H1 (cell line): Measurements from ENCODE around the gene C3orf62. TPM values are rescaled to one million over a fixed set of nuclear protein-coding genes. Genes with fewer than 3 reads are reported as not detected.

ENCODE experiments used
- CTCF ChIA-PET: fragments of 300-600 bp; sonication (Branson Sonifier 250); formaldehyde crosslinking; loops from one replicate; lab custom pipeline; 2021; ENCODE audit not compliant: partially characterized antibody; lab: Charles Lee
- POLR2A ChIA-PET: fragments of 300-600 bp; sonication (Branson Sonifier 250); formaldehyde crosslinking; loops from one replicate; lab custom pipeline; 2021; ENCODE audit warnings: inconsistent platforms; ENCODE audit not compliant: partially characterized antibody; lab: Charles Lee
- DNase-seq, 2 experiments: peaks; one replicate each; pipeline versions ENCODE4 v3.0.0 to v3.0.0-alpha.2; 2010 to 2022; ENCODE audit warnings: low spot score in 2 of 2, low read depth in 1 of 2, mixed read lengths in 1 of 2
- FAIRE-seq: peaks from 2 replicates; lab custom pipeline; 2011; peaks lifted over from hg19 to GRCh38; lab: Jason Lieb, UNC
- H2AFZ ChIP-seq: 2 replicates; pipeline ENCODE4 v1.8.1; 2012; ENCODE audit warnings: low read length, inconsistent platforms
- H2AK5ac ChIP-seq: 2 replicates; pipeline ENCODE4 v1.6.1; 2013; ENCODE audit warnings: low read depth, low read length
- H2BK120ac ChIP-seq: replicated peaks from 2 replicates; pipeline ENCODE3; 2013; ENCODE audit warnings: low read depth, low read length, inconsistent platforms
- H2BK12ac ChIP-seq: 2 replicates; pipeline ENCODE4 v1.6.1; 2013; ENCODE audit warnings: low read depth, low read length
- H2BK15ac ChIP-seq: 2 replicates; pipeline ENCODE4 v1.6.1; 2013; ENCODE audit warnings: low read length
- H2BK20ac ChIP-seq: 2 replicates; pipeline ENCODE4 v1.6.1; 2013; ENCODE audit warnings: low read length
- H2BK5ac ChIP-seq: 2 replicates; pipeline ENCODE4 v1.6.1; 2013; ENCODE audit warnings: low read depth, low read length
- H3K14ac ChIP-seq: 2 replicates; pipeline ENCODE4 v1.6.1; 2013; ENCODE audit warnings: inconsistent platforms; ENCODE audit not compliant: insufficient read length
- H3K18ac ChIP-seq: 2 replicates; pipeline ENCODE4 v1.6.1; 2013; ENCODE audit warnings: low read length; ENCODE audit errors: extremely low read depth
- H3K23ac ChIP-seq: 2 replicates; pipeline ENCODE4 v1.6.1; 2013; ENCODE audit warnings: inconsistent platforms; ENCODE audit not compliant: insufficient read length
- H3K23me2 ChIP-seq: 2 replicates; pipeline ENCODE4 v1.6.1; 2013; ENCODE audit warnings: low read depth, low read length
- H3K27ac ChIP-seq: 2 replicates; pipeline ENCODE4 v1.6.1; 2011; ENCODE audit warnings: low read depth, low read length, inconsistent platforms
- H3K27me3 ChIP-seq, 4 experiments: replicated peaks in 1 of 4; 1 replicate in 1 of 4; 2 replicates in 3 of 4; pipeline versions ENCODE4 v1.6.1 to v1.8.1; 2011 to 2013; ENCODE audit warnings: low read length in 3 of 4, mild to moderate bottlenecking in 3 of 4, inconsistent platforms in 2 of 4, mixed read lengths in 2 of 4, moderate library complexity in 1 of 4; ENCODE audit not compliant: control insufficient read depth in 3 of 4, insufficient read depth in 3 of 4; ENCODE audit errors: extremely low read depth in 1 of 4
- H3K36me3 ChIP-seq, 4 experiments: 2 replicates each; pipeline versions ENCODE4 v1.6.1 to v1.8.1; 2011 to 2013; ENCODE audit warnings: mild to moderate bottlenecking in 4 of 4, low read length in 3 of 4, moderate library complexity in 2 of 4, control low read depth in 1 of 4, inconsistent platforms in 1 of 4; ENCODE audit not compliant: insufficient read depth in 4 of 4, control insufficient read depth in 2 of 4
- H3K4ac ChIP-seq: replicated peaks from 2 replicates; pipeline ENCODE3; 2013; ENCODE audit warnings: low read length, low read depth, mixed read lengths, inconsistent platforms; ENCODE audit not compliant: insufficient read length
- H3K4me1 ChIP-seq, 4 experiments: replicated peaks in 1 of 4; 1 replicate in 1 of 4; 2 replicates in 3 of 4; pipeline versions ENCODE4 v1.6.1 to v1.8.1; 2011 to 2013; ENCODE audit warnings: low read length in 3 of 4, inconsistent platforms in 2 of 4, mixed read lengths in 1 of 4; ENCODE audit not compliant: insufficient read depth in 4 of 4, control insufficient read depth in 3 of 4
- H3K4me2 ChIP-seq, 2 experiments: 2 replicates each; pipeline versions ENCODE4 v1.6.1 to v1.8.1; 2011 to 2013; ENCODE audit warnings: low read depth in 2 of 2, low read length in 2 of 2, control low read depth in 1 of 2, inconsistent platforms in 1 of 2, mild to moderate bottlenecking in 1 of 2; ENCODE audit not compliant: insufficient read depth in 1 of 2
- H3K4me3 ChIP-seq, 4 experiments: fragments of 200-600, 300-600 bp in 1 of 4; sonication (generic), shearing (Covaris generic), sonication (Bioruptor Twin) in 1 of 4; 2 replicates each; pipeline versions ENCODE4 v1.5.1 to v1.8.1; 2011 to 2016; ENCODE audit warnings: low read length in 4 of 4, low read depth in 3 of 4, control low read depth in 2 of 4, inconsistent platforms in 2 of 4, mild to moderate bottlenecking in 2 of 4, mixed read lengths in 1 of 4, moderate library complexity in 1 of 4; ENCODE audit not compliant: insufficient read depth in 2 of 4; ENCODE audit errors: extremely low read depth in 1 of 4
- H3K56ac ChIP-seq: replicated peaks from 2 replicates; pipeline ENCODE3; 2013; ENCODE audit warnings: low read depth, mild to moderate bottlenecking, mixed read lengths, low read length, inconsistent platforms; ENCODE audit not compliant: insufficient read length
- H3K79me1 ChIP-seq: 2 replicates; pipeline ENCODE4 v1.6.1; 2013; ENCODE audit warnings: low read depth, low read length, control low read depth
- H3K79me2 ChIP-seq, 2 experiments: 2 replicates each; pipeline versions ENCODE4 v1.6.1 to v1.8.1; 2012 to 2013; ENCODE audit warnings: low read length in 2 of 2, mild to moderate bottlenecking in 2 of 2, inconsistent platforms in 1 of 2; ENCODE audit not compliant: insufficient read depth in 2 of 2, control insufficient read depth in 1 of 2
- H3K9ac ChIP-seq, 4 experiments: replicated peaks in 1 of 4; 1 replicate in 1 of 4; 2 replicates in 3 of 4; pipeline versions ENCODE4 v1.6.1 to v1.8.1; 2011 to 2013; ENCODE audit warnings: low read depth in 3 of 4, low read length in 3 of 4, control low read depth in 2 of 4, mild to moderate bottlenecking in 2 of 4, moderate library complexity in 2 of 4, inconsistent platforms in 1 of 4; ENCODE audit errors: extremely low read depth in 1 of 4
- H3K9me3 ChIP-seq, 2 experiments: 2 replicates each; pipeline versions ENCODE4 v1.6.1 to v1.8.1; 2012 to 2013; ENCODE audit warnings: mild to moderate bottlenecking in 2 of 2, moderate library complexity in 2 of 2, control low read depth in 1 of 2, inconsistent platforms in 1 of 2, low read depth in 1 of 2, low read length in 1 of 2, mixed read lengths in 1 of 2; ENCODE audit not compliant: insufficient read depth in 2 of 2
- H4K20me1 ChIP-seq, 2 experiments: replicated peaks in 1 of 2; 2 replicates each; pipeline versions ENCODE3 to v1.8.1; 2011 to 2013; ENCODE audit warnings: inconsistent platforms in 2 of 2, low read length in 2 of 2, mild to moderate bottlenecking in 1 of 2; ENCODE audit not compliant: insufficient read depth in 2 of 2, control insufficient read depth in 1 of 2
- H4K5ac ChIP-seq: 2 replicates; pipeline ENCODE4 v1.6.1; 2013; ENCODE audit warnings: low read length, low read depth, mixed read lengths, inconsistent platforms; ENCODE audit not compliant: insufficient read length
- H4K8ac ChIP-seq: 2 replicates; pipeline ENCODE4 v1.8.0; 2013; ENCODE audit warnings: mild to moderate bottlenecking, moderate library complexity, low read length, inconsistent platforms; ENCODE audit not compliant: insufficient read depth; ENCODE audit errors: extremely low read depth
- H4K91ac ChIP-seq: replicated peaks from 2 replicates; pipeline ENCODE3; 2013; ENCODE audit warnings: low read length, mixed read lengths, inconsistent platforms; ENCODE audit not compliant: insufficient read length
- CBX5 ChIP-seq: fragments of 300-800, 300-1000 bp; sonication (generic); IDR thresholded peaks from 2 replicates; pipeline ENCODE4 v1.7.1; 2016; ENCODE audit warnings: antibody characterized with exemption, low read length, low read depth
- CHD1 ChIP-seq: IDR thresholded peaks from 2 replicates; pipeline ENCODE4 v1.6.1; 2012; ENCODE audit warnings: low read depth, low read length, improper control_type of control experiment
- CREB1 ChIP-seq: IDR thresholded peaks from 2 replicates; pipeline ENCODE4 v1.6.1; 2012; ENCODE audit warnings: inconsistent platforms
- CTCF ChIP-seq, 3 experiments: IDR thresholded peaks; 1 replicate in 2 of 3; 2 replicates in 1 of 3; pipeline versions ENCODE4 v1.5.1 to v1.6.1; 2011; ENCODE audit warnings: low read length in 3 of 3, mild to moderate bottlenecking in 3 of 3, inconsistent platforms in 2 of 3, low read depth in 1 of 3, moderate library complexity in 1 of 3; ENCODE audit not compliant: insufficient read depth in 1 of 3; ENCODE audit errors: control extremely low read depth in 1 of 3
- GABPA ChIP-seq: IDR thresholded peaks from 2 replicates; pipeline ENCODE4 v1.6.1; 2011; ENCODE audit warnings: mild to moderate bottlenecking, low read length, moderate library complexity, borderline replicate concordance; ENCODE audit not compliant: insufficient read depth
- GTF2F1 ChIP-seq: IDR thresholded peaks from 2 replicates; pipeline ENCODE4 v1.6.1; 2012; ENCODE audit warnings: low read depth, low read length, improper control_type of control experiment, borderline replicate concordance
- HDAC2 ChIP-seq, 2 experiments: fragments of 300-600 bp in 1 of 2; sonication (generic) in 1 of 2; IDR thresholded peaks; 2 replicates each; pipeline ENCODE4 v1.6.1; 2011 to 2012; ENCODE audit warnings: low read depth in 2 of 2, low read length in 2 of 2, mild to moderate bottlenecking in 2 of 2, moderate library complexity in 2 of 2, borderline replicate concordance in 1 of 2, inconsistent platforms in 1 of 2
- KDM4A ChIP-seq: IDR thresholded peaks from one replicate; pipeline ENCODE4 v1.7.1; 2012; ENCODE audit warnings: low read depth, mild to moderate bottlenecking, moderate library complexity, low read length, inconsistent platforms; ENCODE audit not compliant: severe bottlenecking
- PHF8 ChIP-seq: fragments of 200-600 bp; sonication (generic); conservative IDR thresholded peaks from 2 replicates; pipeline ENCODE4 v1.7.1; 2012; ENCODE audit warnings: low read depth, mild to moderate bottlenecking, inconsistent platforms, low read length, moderate library complexity
- POU5F1 ChIP-seq: IDR thresholded peaks from 2 replicates; pipeline ENCODE4 v1.6.1; 2011; ENCODE audit warnings: low read depth, mild to moderate bottlenecking, low read length, moderate library complexity
- RXRA ChIP-seq: IDR thresholded peaks from 2 replicates; pipeline ENCODE4 v1.6.1; 2011; ENCODE audit warnings: low read depth, mild to moderate bottlenecking, low read length, moderate library complexity; ENCODE audit not compliant: insufficient read depth
- SIRT6 ChIP-seq: IDR thresholded peaks from one replicate; pipeline ENCODE4 v1.7.1; 2012; ENCODE audit warnings: low read length, inconsistent platforms
- WGBS, 2 experiments: shearing (Covaris generic) in 1 of 2; methylation state at CpG; one replicate each; pipeline versions ENCODE4 v1.1.6 to v1.1.7; 2013 to 2015; ENCODE audit warnings: low lambda C conversion rate in 2 of 2, mixed read lengths in 2 of 2, inconsistent platforms in 1 of 2, low coverage in 1 of 2, missing lambda C conversion rate in 1 of 2; ENCODE audit not compliant: insufficient replicate concordance in 2 of 2, insufficient coverage in 1 of 2, insufficient read length in 1 of 2; ENCODE audit errors: extremely low coverage in 1 of 2, missing lambda C conversion rate in 1 of 2; 5-methylcytosine and 5-hydroxymethylcytosine counted together
- polyA plus RNA-seq, 7 experiments: library from polyadenylated mRNA; depleted of rRNA in 3 of 7; stranded (reverse) in 5 of 7; unstranded in 2 of 7; fragments of >200 nt in 5 of 7; fragments of 200-250 nt in 2 of 7; gene quantifications; 1 replicate in 5 of 7; 2 replicates in 1 of 7; 4 replicates in 1 of 7; pipeline versions ENCODE4 v1.2.1 to v1.2.3, GENCODE V29; 2011 to 2013; ENCODE audit warnings: missing spikeins in 2 of 7, mixed read lengths in 2 of 7
- total RNA-seq: library from RNA; stranded (reverse); fragmentation: NEBNext Ultra II Directional; extraction: Animal tissue kit (Norgen Biotek cat#: 25700); gene quantifications from 2 replicates; pipeline ENCODE4 v1.2.1, GENCODE V29; 2021

C3orf62 gene
- total and polyA plus RNA-seq, 2 of the 8 experiments (the other 6 are each of a cell fraction or from before 2014, with no cell fraction given): 1.1 to 3.0 TPM

GRCh38 chr3:49253512-49253911 is 23.5 kb downstream of the C3orf62 start:
- Histone ChIP-seq H3K9me3 (no peaks in the 10 kb centered on the region), H3K4ac (no peak overlapping the region), H2BK120ac (no peak overlapping the region), H2BK5ac (no peak overlapping the region), H3K79me2 (no peaks in the 10 kb centered on the region), H3K4me2 (no peak overlapping the region), H4K20me1 (no peaks in the 10 kb centered on the region), H3K23ac (no peak overlapping the region), H3K36me3 (no peaks in the 10 kb centered on the region), H3K4me1 (no peaks in the 10 kb centered on the region), H2AK5ac (no peak overlapping the region), H3K23me2 (no peaks in the 10 kb centered on the region), H2BK20ac (no peak overlapping the region), H2BK15ac (no peak overlapping the region), H3K18ac (no peak overlapping the region), H3K79me1 (no peaks in the 10 kb centered on the region), H3K56ac (no peak overlapping the region), H3K27ac (no peak overlapping the region), H3K4me3 (no peak overlapping the region), H3K14ac (no peak overlapping the region), H3K27me3 (no peaks in the 10 kb centered on the region), H3K9ac (no peak overlapping the region), H2AFZ (no peak overlapping the region), H4K8ac (no peak overlapping the region), H4K5ac (no peak overlapping the region), H2BK12ac (no peak overlapping the region), H4K91ac (no peak overlapping the region)
- ChIA-PET CTCF (interaction anchor here (0.6 to 1.7 kb wide), 3 partner anchors 17 to 128 kb away, joined by 3 to 4 read pairs (median 4); no protein-coding TSS in a partner anchor), POLR2A (no interaction called here)
- FAIRE-seq: no peak
- WGBS, 2 experiments: 87% methylated on average over 2 of the region's 3 CpGs; no CpG with 5 or more reads in 1 of the 2 experiments
- DNase-seq: no peak
- TF ChIP-seq PHF8 (no peak), POU5F1 (no peak), CTCF (IDR thresholded peaks at IDR 0.05; ENCODE audit: control extremely low read depth in 1 of 3, insufficient read depth in 1 of 3, low read depth in 1 of 3, low read length in 3 of 3) (no peak), SIRT6 (no peak), RXRA (no peak), KDM4A (no peak), CBX5 (no peak), GABPA (no peak), HDAC2 (IDR thresholded peaks at IDR 0.05; ENCODE audit: borderline replicate concordance in 1 of 2, low read depth in 2 of 2, low read length in 2 of 2) (no peak), CREB1 (no peak), CHD1 (no peak), GTF2F1 (no peak)
